HepG2 (cell line): ENCODE data around the gene SRSF2.
"Not testable (repeated sequence)": the region's sequence is repeated elsewhere in the genome, so short reads cannot be mapped to it uniquely, and the experiment has no call there.

Experiments
- ATF7 ChIP-seq, 2 experiments: fragments of 450-650 bp in 1 of 2; sonication (generic) in 1 of 2; formaldehyde crosslinking in 1 of 2; IDR thresholded peaks; 2 replicates each; pipeline versions ENCODE4 v1.4.0 to v1.6.1; 2016 to 2020; ENCODE audit warnings: antibody characterized with exemption in 1 of 2, mild to moderate bottlenecking in 1 of 2, missing genetic modification reagents in 1 of 2
- EZH2 ChIP-seq: conservative IDR thresholded peaks from 2 replicates; pipeline ENCODE4 v1.6.1; 2012; ENCODE audit warnings: mild to moderate bottlenecking, low read depth, low read length, moderate library complexity
- POLR2A ChIP-seq, 2 experiments: IDR thresholded peaks; 2 replicates each; pipeline ENCODE4 v1.6.1; 2011; ENCODE audit warnings: low read depth in 2 of 2, low read length in 2 of 2, mild to moderate bottlenecking in 1 of 2, moderate library complexity in 1 of 2; ENCODE audit not compliant: insufficient read depth in 1 of 2
- TF ChIP-seq, protein P1 (sequence below): IDR thresholded peaks from 2 replicates; pipeline ENCODE4 v1.6.1; 2012; ENCODE audit warnings: inconsistent platforms
- TF ChIP-seq, protein P2 (sequence below): sonication (generic); formaldehyde crosslinking; IDR thresholded peaks from 2 replicates; pipeline ENCODE4 v1.5.1; 2020; ENCODE audit warnings: missing genetic modification reagents, mild to moderate bottlenecking, borderline replicate concordance
- TF ChIP-seq, protein P3 (sequence below): sonication (generic); formaldehyde crosslinking; IDR thresholded peaks from one replicate; pipeline ENCODE4 v1.5.1; 2020; ENCODE audit warnings: mild to moderate bottlenecking, missing genetic modification reagents; ENCODE audit errors: not compliant biosample characterization
- TF ChIP-seq, protein P4 (sequence below): IDR thresholded peaks from 2 replicates; pipeline ENCODE4 v1.6.1; 2016; ENCODE audit warnings: missing genetic modification reagents, missing compliant biosample characterization
- TF ChIP-seq, protein P5 (sequence below): sonication (generic); formaldehyde crosslinking; IDR thresholded peaks from 2 replicates; pipeline ENCODE4 v1.4.0; 2020; ENCODE audit warnings: mild to moderate bottlenecking, low read depth, missing genetic modification reagents
- TF ChIP-seq, protein P6 (sequence below): sonication (generic); formaldehyde crosslinking; IDR thresholded peaks from 2 replicates; pipeline ENCODE4 v1.5.0; 2020; ENCODE audit warnings: mild to moderate bottlenecking, missing genetic modification reagents, moderate library complexity

DNA sequence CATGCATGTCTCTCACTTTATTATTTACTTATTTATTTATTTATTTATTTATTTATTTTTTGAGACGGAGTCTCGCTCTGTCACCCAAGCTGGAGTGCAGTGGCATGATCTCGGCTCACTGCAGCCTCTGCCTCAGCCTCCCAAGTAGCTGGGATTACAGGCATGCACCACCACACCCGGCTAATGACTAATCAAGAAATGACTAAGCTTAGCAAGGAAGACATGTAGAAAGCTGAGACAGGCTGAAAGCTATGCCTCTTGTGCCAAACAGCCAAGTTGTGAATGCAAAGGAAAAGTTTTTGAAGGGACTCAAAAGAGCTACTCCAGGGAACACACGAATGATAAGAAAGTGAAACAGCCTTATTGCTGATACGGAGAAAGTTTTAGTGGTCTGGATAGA, 8.7 kb upstream of the SRSF2 start:
- TF ChIP-seq, protein P1, sequence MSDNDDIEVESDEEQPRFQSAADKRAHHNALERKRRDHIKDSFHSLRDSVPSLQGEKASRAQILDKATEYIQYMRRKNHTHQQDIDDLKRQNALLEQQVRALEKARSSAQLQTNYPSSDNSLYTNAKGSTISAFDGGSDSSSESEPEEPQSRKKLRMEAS: not testable (repeated sequence)
- TF ChIP-seq EZH2; ATF7 (IDR thresholded peaks at IDR 0.05); ATF7 (CRISPR knock-in tag; IDR thresholded peaks at IDR 0.05); POLR2A (IDR thresholded peaks at IDR 0.05; ENCODE audit: insufficient read depth in 1 of 2, low read depth in 2 of 2, low read length in 2 of 2): not testable (repeated sequence)
- TF ChIP-seq, protein P2, sequence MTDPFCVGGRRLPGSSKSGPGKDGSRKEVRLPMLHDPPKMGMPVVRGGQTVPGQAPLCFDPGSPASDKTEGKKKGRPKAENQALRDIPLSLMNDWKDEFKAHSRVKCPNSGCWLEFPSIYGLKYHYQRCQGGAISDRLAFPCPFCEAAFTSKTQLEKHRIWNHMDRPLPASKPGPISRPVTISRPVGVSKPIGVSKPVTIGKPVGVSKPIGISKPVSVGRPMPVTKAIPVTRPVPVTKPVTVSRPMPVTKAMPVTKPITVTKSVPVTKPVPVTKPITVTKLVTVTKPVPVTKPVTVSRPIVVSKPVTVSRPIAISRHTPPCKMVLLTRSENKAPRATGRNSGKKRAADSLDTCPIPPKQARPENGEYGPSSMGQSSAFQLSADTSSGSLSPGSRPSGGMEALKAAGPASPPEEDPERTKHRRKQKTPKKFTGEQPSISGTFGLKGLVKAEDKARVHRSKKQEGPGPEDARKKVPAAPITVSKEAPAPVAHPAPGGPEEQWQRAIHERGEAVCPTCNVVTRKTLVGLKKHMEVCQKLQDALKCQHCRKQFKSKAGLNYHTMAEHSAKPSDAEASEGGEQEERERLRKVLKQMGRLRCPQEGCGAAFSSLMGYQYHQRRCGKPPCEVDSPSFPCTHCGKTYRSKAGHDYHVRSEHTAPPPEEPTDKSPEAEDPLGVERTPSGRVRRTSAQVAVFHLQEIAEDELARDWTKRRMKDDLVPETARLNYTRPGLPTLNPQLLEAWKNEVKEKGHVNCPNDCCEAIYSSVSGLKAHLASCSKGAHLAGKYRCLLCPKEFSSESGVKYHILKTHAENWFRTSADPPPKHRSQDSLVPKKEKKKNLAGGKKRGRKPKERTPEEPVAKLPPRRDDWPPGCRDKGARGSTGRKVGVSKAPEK: not testable (repeated sequence)
- TF ChIP-seq, protein P3, sequence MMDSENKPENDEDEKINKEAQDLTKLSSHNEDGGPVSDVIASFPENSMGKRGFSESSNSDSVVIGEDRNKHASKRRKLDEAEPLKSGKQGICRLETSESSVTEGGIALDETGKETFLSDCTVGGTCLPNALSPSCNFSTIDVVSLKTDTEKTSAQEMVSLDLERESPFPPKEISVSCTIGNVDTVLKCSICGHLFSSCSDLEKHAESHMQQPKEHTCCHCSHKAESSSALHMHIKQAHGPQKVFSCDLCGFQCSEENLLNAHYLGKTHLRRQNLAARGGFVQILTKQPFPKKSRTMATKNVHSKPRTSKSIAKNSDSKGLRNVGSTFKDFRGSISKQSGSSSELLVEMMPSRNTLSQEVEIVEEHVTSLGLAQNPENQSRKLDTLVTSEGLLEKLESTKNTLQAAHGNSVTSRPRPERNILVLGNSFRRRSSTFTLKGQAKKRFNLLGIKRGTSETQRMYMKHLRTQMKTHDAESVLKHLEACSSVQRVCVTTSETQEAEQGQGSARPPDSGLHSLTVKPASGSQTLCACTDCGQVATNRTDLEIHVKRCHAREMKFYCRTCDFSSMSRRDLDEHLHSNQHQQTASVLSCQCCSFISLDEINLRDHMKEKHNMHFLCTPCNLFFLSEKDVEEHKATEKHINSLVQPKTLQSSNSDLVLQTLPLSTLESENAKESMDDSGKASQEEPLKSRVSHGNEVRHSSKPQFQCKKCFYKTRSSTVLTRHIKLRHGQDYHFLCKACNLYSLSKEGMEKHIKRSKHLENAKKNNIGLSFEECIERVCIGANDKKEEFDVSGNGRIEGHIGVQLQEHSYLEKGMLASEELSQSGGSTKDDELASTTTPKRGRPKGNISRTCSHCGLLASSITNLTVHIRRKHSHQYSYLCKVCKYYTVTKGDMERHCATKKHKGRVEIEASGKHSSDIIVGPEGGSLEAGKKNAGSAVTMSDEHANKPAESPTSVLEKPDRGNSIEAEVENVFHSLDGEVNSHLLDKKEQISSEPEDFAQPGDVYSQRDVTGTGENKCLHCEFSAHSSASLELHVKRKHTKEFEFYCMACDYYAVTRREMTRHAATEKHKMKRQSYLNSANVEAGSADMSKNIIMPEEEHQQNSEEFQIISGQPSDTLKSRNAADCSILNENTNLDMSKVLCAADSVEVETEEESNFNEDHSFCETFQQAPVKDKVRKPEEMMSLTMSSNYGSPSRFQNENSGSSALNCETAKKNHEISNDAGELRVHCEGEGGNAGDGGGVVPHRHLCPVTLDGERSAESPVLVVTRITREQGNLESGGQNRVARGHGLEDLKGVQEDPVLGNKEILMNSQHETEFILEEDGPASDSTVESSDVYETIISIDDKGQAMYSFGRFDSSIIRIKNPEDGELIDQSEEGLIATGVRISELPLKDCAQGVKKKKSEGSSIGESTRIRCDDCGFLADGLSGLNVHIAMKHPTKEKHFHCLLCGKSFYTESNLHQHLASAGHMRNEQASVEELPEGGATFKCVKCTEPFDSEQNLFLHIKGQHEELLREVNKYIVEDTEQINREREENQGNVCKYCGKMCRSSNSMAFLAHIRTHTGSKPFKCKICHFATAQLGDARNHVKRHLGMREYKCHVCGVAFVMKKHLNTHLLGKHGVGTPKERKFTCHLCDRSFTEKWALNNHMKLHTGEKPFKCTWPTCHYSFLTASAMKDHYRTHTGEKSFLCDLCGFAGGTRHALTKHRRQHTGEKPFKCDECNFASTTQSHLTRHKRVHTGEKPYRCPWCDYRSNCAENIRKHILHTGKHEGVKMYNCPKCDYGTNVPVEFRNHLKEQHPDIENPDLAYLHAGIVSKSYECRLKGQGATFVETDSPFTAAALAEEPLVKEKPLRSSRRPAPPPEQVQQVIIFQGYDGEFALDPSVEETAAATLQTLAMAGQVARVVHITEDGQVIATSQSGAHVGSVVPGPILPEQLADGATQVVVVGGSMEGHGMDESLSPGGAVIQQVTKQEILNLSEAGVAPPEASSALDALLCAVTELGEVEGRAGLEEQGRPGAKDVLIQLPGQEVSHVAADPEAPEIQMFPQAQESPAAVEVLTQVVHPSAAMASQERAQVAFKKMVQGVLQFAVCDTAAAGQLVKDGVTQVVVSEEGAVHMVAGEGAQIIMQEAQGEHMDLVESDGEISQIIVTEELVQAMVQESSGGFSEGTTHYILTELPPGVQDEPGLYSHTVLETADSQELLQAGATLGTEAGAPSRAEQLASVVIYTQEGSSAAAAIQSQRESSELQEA (CRISPR knock-in tag): not testable (repeated sequence)
- TF ChIP-seq, protein P4, sequence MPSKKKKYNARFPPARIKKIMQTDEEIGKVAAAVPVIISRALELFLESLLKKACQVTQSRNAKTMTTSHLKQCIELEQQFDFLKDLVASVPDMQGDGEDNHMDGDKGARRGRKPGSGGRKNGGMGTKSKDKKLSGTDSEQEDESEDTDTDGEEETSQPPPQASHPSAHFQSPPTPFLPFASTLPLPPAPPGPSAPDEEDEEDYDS (CRISPR knock-in tag): not testable (repeated sequence)
- TF ChIP-seq, protein P5, sequence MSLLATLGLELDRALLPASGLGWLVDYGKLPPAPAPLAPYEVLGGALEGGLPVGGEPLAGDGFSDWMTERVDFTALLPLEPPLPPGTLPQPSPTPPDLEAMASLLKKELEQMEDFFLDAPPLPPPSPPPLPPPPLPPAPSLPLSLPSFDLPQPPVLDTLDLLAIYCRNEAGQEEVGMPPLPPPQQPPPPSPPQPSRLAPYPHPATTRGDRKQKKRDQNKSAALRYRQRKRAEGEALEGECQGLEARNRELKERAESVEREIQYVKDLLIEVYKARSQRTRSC: not testable (repeated sequence)
- TF ChIP-seq, protein P6, sequence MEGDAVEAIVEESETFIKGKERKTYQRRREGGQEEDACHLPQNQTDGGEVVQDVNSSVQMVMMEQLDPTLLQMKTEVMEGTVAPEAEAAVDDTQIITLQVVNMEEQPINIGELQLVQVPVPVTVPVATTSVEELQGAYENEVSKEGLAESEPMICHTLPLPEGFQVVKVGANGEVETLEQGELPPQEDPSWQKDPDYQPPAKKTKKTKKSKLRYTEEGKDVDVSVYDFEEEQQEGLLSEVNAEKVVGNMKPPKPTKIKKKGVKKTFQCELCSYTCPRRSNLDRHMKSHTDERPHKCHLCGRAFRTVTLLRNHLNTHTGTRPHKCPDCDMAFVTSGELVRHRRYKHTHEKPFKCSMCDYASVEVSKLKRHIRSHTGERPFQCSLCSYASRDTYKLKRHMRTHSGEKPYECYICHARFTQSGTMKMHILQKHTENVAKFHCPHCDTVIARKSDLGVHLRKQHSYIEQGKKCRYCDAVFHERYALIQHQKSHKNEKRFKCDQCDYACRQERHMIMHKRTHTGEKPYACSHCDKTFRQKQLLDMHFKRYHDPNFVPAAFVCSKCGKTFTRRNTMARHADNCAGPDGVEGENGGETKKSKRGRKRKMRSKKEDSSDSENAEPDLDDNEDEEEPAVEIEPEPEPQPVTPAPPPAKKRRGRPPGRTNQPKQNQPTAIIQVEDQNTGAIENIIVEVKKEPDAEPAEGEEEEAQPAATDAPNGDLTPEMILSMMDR (CRISPR knock-in tag): not testable (repeated sequence)
